H9 (cell line): ENCODE data around the gene AQP9. TPM values are rescaled to one million over a fixed set of nuclear protein-coding genes. Genes with fewer than 3 reads are reported as not detected.
A peak's percentile ranks its signal among the peaks of the same experiment; 100 is the strongest.

Experiments
- DNase-seq: peaks from one replicate; pipeline ENCODE4 v3.0.0-alpha.2; 2017
- H2AFZ ChIP-seq: one replicate; pipeline ENCODE4 v1.6.1; 2013; ENCODE audit warnings: mild to moderate bottlenecking, low read length, control low read depth, moderate library complexity
- H2AK5ac ChIP-seq: 2 replicates; pipeline ENCODE4 v1.6.1; 2013; ENCODE audit warnings: low read length, control low read depth, mixed read lengths; ENCODE audit not compliant: insufficient read length
- H2BK120ac ChIP-seq: one replicate; pipeline ENCODE4 v1.6.1; 2013; ENCODE audit warnings: low read depth, mild to moderate bottlenecking, low read length, control low read depth, inconsistent platforms; ENCODE audit not compliant: poor library complexity, severe bottlenecking
- H2BK12ac ChIP-seq: 2 replicates; pipeline ENCODE4 v1.6.1; 2013; ENCODE audit warnings: low read length, control low read depth, mixed read lengths, low read depth; ENCODE audit not compliant: insufficient read length
- H2BK15ac ChIP-seq: 2 replicates; pipeline ENCODE4 v1.6.1; 2013; ENCODE audit warnings: low read depth, low read length, control low read depth
- H2BK20ac ChIP-seq: one replicate; pipeline ENCODE4 v1.6.1; 2013; ENCODE audit warnings: low read depth, mild to moderate bottlenecking, low read length, control low read depth, inconsistent platforms; ENCODE audit not compliant: poor library complexity, severe bottlenecking
- H2BK5ac ChIP-seq: 2 replicates; pipeline ENCODE4 v1.6.1; 2013; ENCODE audit warnings: low read length, control low read depth, mixed read lengths; ENCODE audit not compliant: insufficient read length
- H3K14ac ChIP-seq: 2 replicates; pipeline ENCODE4 v1.6.1; 2013; ENCODE audit warnings: low read length, control low read depth; ENCODE audit not compliant: insufficient read depth
- H3K18ac ChIP-seq: 2 replicates; pipeline ENCODE4 v1.6.1; 2013; ENCODE audit warnings: low read depth, mild to moderate bottlenecking, mixed read lengths, low read length, control low read depth; ENCODE audit not compliant: insufficient read length
- H3K23ac ChIP-seq: 2 replicates; pipeline ENCODE4 v1.6.1; 2013; ENCODE audit warnings: low read length, control low read depth, mixed read lengths, low read depth; ENCODE audit not compliant: insufficient read length
- H3K23me2 ChIP-seq: 2 replicates; pipeline ENCODE4 v1.6.1; 2013; ENCODE audit warnings: low read depth, mild to moderate bottlenecking, mixed read lengths, low read length, control low read depth; ENCODE audit not compliant: insufficient read length, poor library complexity, severe bottlenecking
- H3K27ac ChIP-seq: 2 replicates; pipeline ENCODE4 v1.5.1; 2013; ENCODE audit warnings: low read length, control low read depth, mixed read lengths, low read depth; ENCODE audit not compliant: insufficient read length
- H3K27me3 ChIP-seq: 2 replicates; pipeline ENCODE4 v1.6.1; 2013; ENCODE audit warnings: low read length, control low read depth, inconsistent platforms; ENCODE audit not compliant: insufficient read depth
- H3K4ac ChIP-seq: 2 replicates; pipeline ENCODE4 v1.6.1; 2013; ENCODE audit warnings: low read depth, mild to moderate bottlenecking, control low read depth, inconsistent platforms, low read length, moderate library complexity
- H3K4me1 ChIP-seq: 2 replicates; pipeline ENCODE4 v1.6.1; 2013; ENCODE audit warnings: low read length, control low read depth, inconsistent platforms; ENCODE audit not compliant: insufficient read depth
- H3K4me2 ChIP-seq: 2 replicates; pipeline ENCODE4 v1.6.1; 2013; ENCODE audit warnings: low read length, control low read depth, mixed read lengths; ENCODE audit not compliant: insufficient read length, insufficient read depth
- H3K56ac ChIP-seq: 2 replicates; pipeline ENCODE4 v1.6.1; 2013; ENCODE audit warnings: low read depth, mild to moderate bottlenecking, mixed read lengths, low read length, control low read depth; ENCODE audit not compliant: insufficient read length
- H3K79me1 ChIP-seq: 2 replicates; pipeline ENCODE4 v1.6.1; 2013; ENCODE audit warnings: low read depth, mild to moderate bottlenecking, moderate library complexity, low read length, control low read depth, inconsistent platforms; ENCODE audit not compliant: insufficient read depth, poor library complexity, severe bottlenecking
- H3K79me2 ChIP-seq: 2 replicates; pipeline ENCODE4 v1.6.1; 2013; ENCODE audit warnings: low read length, control low read depth, inconsistent platforms; ENCODE audit not compliant: insufficient read depth
- H3K9ac ChIP-seq: 2 replicates; pipeline ENCODE4 v1.6.1; 2013; ENCODE audit warnings: low read length, control low read depth, mixed read lengths; ENCODE audit not compliant: insufficient read length; ENCODE audit errors: extremely low read depth
- H3K9me3 ChIP-seq: one replicate; pipeline ENCODE4 v1.6.1; 2013; ENCODE audit warnings: low read depth, low read length, inconsistent platforms; ENCODE audit not compliant: control insufficient read depth
- H3T11ph ChIP-seq: one replicate; pipeline ENCODE4 v1.6.1; 2013; ENCODE audit warnings: mild to moderate bottlenecking, low read length, control low read depth, inconsistent platforms
- H4K20me1 ChIP-seq: one replicate; pipeline ENCODE4 v1.6.1; 2013; ENCODE audit not compliant: control insufficient read depth, insufficient read length, insufficient read depth
- H4K5ac ChIP-seq: 2 replicates; pipeline ENCODE4 v1.6.1; 2013; ENCODE audit warnings: low read depth, mild to moderate bottlenecking, mixed read lengths, low read length, control low read depth; ENCODE audit not compliant: insufficient read length
- H4K8ac ChIP-seq: replicated peaks from 2 replicates; pipeline ENCODE4 v1.6.1; 2013; ENCODE audit warnings: low read length, control low read depth, mixed read lengths, low read depth; ENCODE audit not compliant: insufficient read length
- H4K91ac ChIP-seq: 2 replicates; pipeline ENCODE4 v1.6.1; 2013; ENCODE audit warnings: low read depth, mild to moderate bottlenecking, moderate library complexity, mixed read lengths, low read length, control low read depth; ENCODE audit not compliant: insufficient read length
- H3K27ac Mint-ChIP-seq, 3 experiments: 2 replicates in 2 of 3; 3 replicates in 1 of 3; pipeline ENCODE4 v1.8.0; 2020 to 2021; ENCODE audit warnings: mixed read lengths in 3 of 3, mild to moderate bottlenecking in 1 of 3, moderate library complexity in 1 of 3
- H3K27me3 Mint-ChIP-seq: 2 replicates; pipeline ENCODE4 v1.8.0; 2021; ENCODE audit warnings: low read depth, mild to moderate bottlenecking, moderate library complexity, mixed read lengths
- H3K36me3 Mint-ChIP-seq, 3 experiments: 2 replicates in 2 of 3; 3 replicates in 1 of 3; pipeline ENCODE4 v1.8.0; 2020 to 2021; ENCODE audit warnings: low read depth in 3 of 3, mixed read lengths in 3 of 3; ENCODE audit not compliant: insufficient read depth in 1 of 3
- H3K4me1 Mint-ChIP-seq, 2 experiments: 2 replicates each; pipeline ENCODE4 v1.8.0; 2020; ENCODE audit warnings: mixed read lengths in 2 of 2
- H3K4me3 Mint-ChIP-seq, 2 experiments: 2 replicates in 1 of 2; 3 replicates in 1 of 2; pipeline ENCODE4 v1.8.0; 2020 to 2021; ENCODE audit warnings: mild to moderate bottlenecking in 2 of 2, mixed read lengths in 2 of 2, moderate library complexity in 1 of 2
- H3K9me3 Mint-ChIP-seq, 2 experiments: 2 replicates in 1 of 2; 3 replicates in 1 of 2; pipeline ENCODE4 v1.8.0; 2020; ENCODE audit warnings: mild to moderate bottlenecking in 2 of 2, mixed read lengths in 2 of 2, moderate library complexity in 1 of 2
- CTCF ChIP-seq: fragments of 200-600 bp; sonication (generic); conservative IDR thresholded peaks from 3 replicates; pipeline ENCODE4 v1.8.0; 2021; ENCODE audit warnings: antibody characterized with exemption, mild to moderate bottlenecking
- WGBS: extraction: QIAGEN DNeasy Blood & Tissue Kit; methylation state at CpG from one replicate; pipeline ENCODE4 v1.1.7; 2013; ENCODE audit warnings: missing lambda C conversion rate, low lambda C conversion rate, mixed read lengths; ENCODE audit not compliant: insufficient read length; ENCODE audit errors: extremely low coverage; 5-methylcytosine and 5-hydroxymethylcytosine counted together
- total RNA-seq: library from RNA; stranded (reverse); gene quantifications from 2 replicates; pipeline ENCODE4 v1.2.1, GENCODE V29; 2021

Gene AQP9
- total RNA-seq, 1 experiment from 2014 or later: not detected

- no peak overlapping the region for H3K9ac ChIP-seq
Measured at GRCh38 chr15:58171476-58172061, 33.4 kb downstream of the AQP9 start.

More at GRCh38 chr15:58171476-58172061, 33.4 kb downstream of the AQP9 start:
- no peak overlapping the region for H2AFZ ChIP-seq
- no peaks in the 10 kb centered on the region for H3K23me2 ChIP-seq
- no peak for TF ChIP-seq CTCF
- no peak overlapping the region for H3K23ac ChIP-seq
- H3K9me3 ChIP-seq: no peaks in the 10 kb centered on the region
- H4K20me1 ChIP-seq: no peaks in the 10 kb centered on the region
- no CpG with 5 or more reads among the region's 1 CpG for WGBS
- no peak overlapping the region for H4K8ac ChIP-seq
- DNase-seq: no peak
- H4K91ac ChIP-seq: no peak overlapping the region
- H4K5ac ChIP-seq: no peak overlapping the region
- H2BK20ac ChIP-seq: no peak overlapping the region
- H3K4ac ChIP-seq: no peak overlapping the region
- H3T11ph ChIP-seq: no peak overlapping the region
- no peak overlapping the region for H3K18ac ChIP-seq
- 0 out of 2 replicates have a peak overlapping the region, but pooled peaks have one; percentile 29 for H3K14ac ChIP-seq
- H3K27me3 ChIP-seq: no peaks in the 10 kb centered on the region
- Mint-ChIP-seq H3K36me3 (no peaks in the 10 kb centered on the region), H3K9me3 (no peaks in the 10 kb centered on the region), H3K4me3 (no peak overlapping the region), H3K27me3 (no peaks in the 10 kb centered on the region), H3K4me1 (peaks cover 6 to 8% of the 10 kb centered on the region in 2 experiments), H3K27ac (no peak overlapping the region)
- H3K56ac ChIP-seq: no peak overlapping the region
- no peaks in the 10 kb centered on the region for H3K79me1 ChIP-seq
- H3K4me1 ChIP-seq: no peaks in the 10 kb centered on the region
- H2BK120ac ChIP-seq: no peak overlapping the region
- no peak overlapping the region for H2BK12ac ChIP-seq
- H2AK5ac ChIP-seq: no peak overlapping the region
- H3K4me2 ChIP-seq: no peak overlapping the region
- H2BK5ac ChIP-seq: no peak overlapping the region
- no peak overlapping the region for H3K27ac ChIP-seq
- H3K79me2 ChIP-seq: no peaks in the 10 kb centered on the region
- H2BK15ac ChIP-seq: no peak overlapping the region
